Liver (tissue), 9 donors: ENCODE data around the gene UNCX. TPM values are rescaled to one million over a fixed set of nuclear protein-coding genes. Genes with fewer than 3 reads are reported as not detected.
"Not testable (repeated sequence)": the region's sequence is repeated elsewhere in the genome, so short reads cannot be mapped to it uniquely, and the experiment has no call there.

Experiments used
- DNase-seq: peaks from one replicate; pipeline ENCODE4 v3.0.0-alpha.2; 2017; ENCODE audit warnings: low spot score
- H3K27ac ChIP-seq, 2 donors: one replicate each; pipeline ENCODE4 v1.7.0; 2013; ENCODE audit warnings: inconsistent platforms in 2 of 2, low read length in 2 of 2, control low read depth in 1 of 2, low read depth in 1 of 2, mild to moderate bottlenecking in 1 of 2
- H3K27me3 ChIP-seq, 4 donors: one replicate each; pipeline versions ENCODE4 v1.6.1 to v1.7.0; 2013; ENCODE audit warnings: low read length in 3 of 4, inconsistent platforms in 1 of 4, mild to moderate bottlenecking in 1 of 4, moderate library complexity in 1 of 4; ENCODE audit not compliant: control insufficient read depth in 4 of 4, insufficient read depth in 4 of 4
- H3K36me3 ChIP-seq, 4 donors: one replicate each; pipeline versions ENCODE4 v1.6.1 to v1.7.0; 2013; ENCODE audit warnings: low read length in 3 of 4, mild to moderate bottlenecking in 3 of 4, low read depth in 1 of 4, moderate library complexity in 1 of 4; ENCODE audit not compliant: control insufficient read depth in 4 of 4, insufficient read depth in 3 of 4
- H3K4me1 ChIP-seq, 4 donors: one replicate each; pipeline versions ENCODE4 v1.6.1 to v1.7.0; 2013; ENCODE audit warnings: low read length in 3 of 4, mild to moderate bottlenecking in 3 of 4, moderate library complexity in 1 of 4; ENCODE audit not compliant: control insufficient read depth in 4 of 4, insufficient read depth in 4 of 4
- H3K4me3 ChIP-seq, 3 donors: one replicate each; pipeline versions ENCODE4 v1.6.1 to v1.7.0; 2013; ENCODE audit warnings: low read length in 3 of 3, control low read depth in 1 of 3, low read depth in 1 of 3, mild to moderate bottlenecking in 1 of 3
- H3K9ac ChIP-seq, 2 donors: one replicate each; pipeline ENCODE4 v1.7.0; 2013; ENCODE audit warnings: low read length in 2 of 2, mild to moderate bottlenecking in 2 of 2, moderate library complexity in 2 of 2, control low read depth in 1 of 2, low read depth in 1 of 2
- H3K9me3 ChIP-seq, 4 donors: one replicate each; pipeline versions ENCODE4 v1.6.1 to v1.7.0; 2013; ENCODE audit warnings: low read length in 3 of 4; ENCODE audit not compliant: control insufficient read depth in 4 of 4
- ATF3 ChIP-seq: IDR thresholded peaks from 2 replicates; pipeline ENCODE4 v1.6.1; 2016; ENCODE audit warnings: antibody characterized with exemption
- CTCF ChIP-seq: fragments of 150-350 bp; IDR thresholded peaks from 2 replicates; pipeline ENCODE4 v1.5.1; 2017; ENCODE audit warnings: improper control_type of control experiment, low read depth, low read length; ENCODE audit not compliant: missing input control
- EGR1 ChIP-seq, 2 donors: IDR thresholded peaks; 2 replicates each; pipeline ENCODE4 v1.6.1; 2016 to 2018; ENCODE audit warnings: antibody characterized with exemption in 2 of 2, low read depth in 2 of 2
- FOXA2 ChIP-seq: IDR thresholded peaks from 2 replicates; pipeline ENCODE4 v1.6.1; 2016; ENCODE audit warnings: antibody characterized with exemption
- GABPA ChIP-seq, 2 donors: IDR thresholded peaks in 1 of 2; conservative IDR thresholded peaks in 1 of 2; 2 replicates each; pipeline ENCODE4 v1.6.1; 2016; ENCODE audit warnings: antibody characterized with exemption in 2 of 2, mild to moderate bottlenecking in 1 of 2, moderate library complexity in 1 of 2
- HNF4A ChIP-seq, 2 donors: conservative IDR thresholded peaks; 2 replicates each; pipeline ENCODE4 v1.6.1; 2016; ENCODE audit warnings: antibody characterized with exemption in 2 of 2, mild to moderate bottlenecking in 2 of 2
- HNF4G ChIP-seq: IDR thresholded peaks from 2 replicates; pipeline ENCODE4 v1.6.1; 2016; ENCODE audit warnings: antibody characterized with exemption
- JUND ChIP-seq, 2 donors: IDR thresholded peaks; 2 replicates each; pipeline ENCODE4 v1.6.1; 2016; ENCODE audit warnings: antibody characterized with exemption in 2 of 2
- MAX ChIP-seq: IDR thresholded peaks from 2 replicates; pipeline ENCODE4 v1.6.1; 2016; ENCODE audit warnings: antibody characterized with exemption
- NR2F2 ChIP-seq: IDR thresholded peaks from 2 replicates; pipeline ENCODE4 v1.6.1; 2016; ENCODE audit warnings: antibody characterized with exemption
- RAD21 ChIP-seq, 2 donors: IDR thresholded peaks; 2 replicates each; pipeline ENCODE4 v1.6.1; 2016; ENCODE audit warnings: antibody characterized with exemption in 2 of 2, mild to moderate bottlenecking in 2 of 2
- REST ChIP-seq: IDR thresholded peaks from 2 replicates; pipeline ENCODE4 v1.6.1; 2016; ENCODE audit warnings: antibody characterized with exemption, mild to moderate bottlenecking
- RXRA ChIP-seq, 2 donors: IDR thresholded peaks; 2 replicates each; pipeline ENCODE4 v1.6.1; 2017 to 2018; ENCODE audit warnings: antibody characterized with exemption in 2 of 2, mild to moderate bottlenecking in 1 of 2
- SP1 ChIP-seq: IDR thresholded peaks from 2 replicates; pipeline ENCODE4 v1.6.1; 2018; ENCODE audit warnings: antibody characterized with exemption, mild to moderate bottlenecking
- WGBS: extraction: QIAGEN DNeasy Blood & Tissue Kit; methylation state at CpG from one replicate; pipeline ENCODE4 v1.1.7; 2013; 5-methylcytosine and 5-hydroxymethylcytosine counted together
- polyA plus RNA-seq, 2 donors: library from polyadenylated mRNA; stranded (reverse) in 1 of 2; unstranded in 1 of 2; fragments of 200-250 nt in 1 of 2; fragments of >200 nt in 1 of 2; fragmentation: Nextera tagmentation in 1 of 2; extraction: Ambion mirVana in 1 of 2; gene quantifications; one replicate each; pipeline versions ENCODE4 v1.2.1 to v1.2.3, GENCODE V29; 2013 to 2015
- total RNA-seq, 2 donors: library from RNA; depleted of rRNA; stranded (reverse); fragments of >200 nt; gene quantifications; one replicate each; pipeline ENCODE4 v1.2.3, GENCODE V29; 2014
- donor health status: healthy.
- donor health status: healthy.
- donor health status: healthy.
- donor health status: healthy.
- donor health status: healthy.

Gene UNCX
- total and polyA plus RNA-seq, 4 donors = not detected

GRCh38 chr7:1200045-1200444 is 32.6 kb upstream of the UNCX start:
- Histone ChIP-seq H3K4me1 (peaks cover 0 to 2% (median 0%) of the 10 kb centered on the region in 4 donors), H3K27ac (no peak overlapping the region), H3K9ac (no peak overlapping the region), H3K9me3 (no peaks in the 10 kb centered on the region), H3K4me3 (no peak overlapping the region), H3K27me3 (peaks cover 0 to 2% (median 0%) of the 10 kb centered on the region in 4 donors), H3K36me3 (no peaks in the 10 kb centered on the region)
- TF ChIP-seq JUND (IDR thresholded peaks at IDR 0.05) = no peak
- DNase-seq = no peak
- WGBS = 71% methylated on average over 19 of the region's 19 CpGs

- Histone ChIP-seq H3K27me3 (peaks cover 0 to 2% (median 0%) of the 10 kb centered on the region in 4 donors), H3K4me3 (no peak overlapping the region), H3K9ac (no peak overlapping the region), H3K27ac (no peak overlapping the region), H3K4me1 (no peaks in the 10 kb centered on the region), H3K9me3 (no peaks in the 10 kb centered on the region), H3K36me3 (no peaks in the 10 kb centered on the region)
- WGBS = 78% methylated on average over 15 of the region's 15 CpGs
- DNase-seq = no peak
- TF ChIP-seq MAX = no peak
- TF ChIP-seq CTCF = no peak
- TF ChIP-seq ATF3 = no peak
- TF ChIP-seq GABPA (IDR thresholded peaks at IDR 0.05 in 1 of 2, conservative IDR thresholded peaks at IDR 0.05 in 1 of 2) = no peak
- TF ChIP-seq EGR1 (IDR thresholded peaks at IDR 0.05; ENCODE audit: low read depth in 2 of 2) = no peak
- TF ChIP-seq RAD21 (IDR thresholded peaks at IDR 0.05) = no peak
- TF ChIP-seq FOXA2 = no peak
- TF ChIP-seq RXRA (IDR thresholded peaks at IDR 0.05) = no peak
- TF ChIP-seq SP1 = no peak
- no peak for TF ChIP-seq NR2F2
- TF ChIP-seq REST = no peak
- no peak for TF ChIP-seq HNF4G
- TF ChIP-seq HNF4A (conservative IDR thresholded peaks at IDR 0.05) = no peak
Observed at GRCh38 chr7:1201916-1202315, 30.8 kb upstream of the UNCX start.

- not testable (repeated sequence) for H3K27ac ChIP-seq, DNase-seq, H3K9me3 ChIP-seq, H3K27me3 ChIP-seq, H3K4me3 ChIP-seq, H3K9ac ChIP-seq, H3K4me1 ChIP-seq, H3K36me3 ChIP-seq
- 92% methylated on average over 6 of the region's 6 CpGs for WGBS
Observed at GRCh38 chr7:1202914-1203313, 29.8 kb upstream of the UNCX start.
